ENCODE measurements around the gene RNF111. TPM values are rescaled to one million over a fixed set of nuclear protein-coding genes. Genes with fewer than 3 reads are reported as not detected.

Gene RNF111
- total and polyA plus RNA-seq, 9 of the 15 experiments (the other 6 are each of a cell fraction or from before 2014, with no cell fraction given), result 7.9 to 26.0 (median 14.4) TPM

GRCh38 chr15:58983261-58983660, 4.2 kb upstream of the RNF111 start:
- 2% methylated on average over 2 of the region's 2 CpGs for WGBS (ENCODE audit: insufficient coverage, low coverage, missing lambda C conversion rate)
- Histone ChIP-seq H3K36me3 (ENCODE audit: control insufficient read depth, insufficient read depth, low read length) (no peaks in the 10 kb centered on the region), H4K20me1 (replicated peaks; ENCODE audit: control insufficient read depth, insufficient read depth, low read length) (peaks cover 3% of the 10 kb centered on the region), H3K4me3 (no peak overlapping the region), H3K79me2 (ENCODE audit: control insufficient read depth, insufficient read depth, low read length) (peaks cover 11% of the 10 kb centered on the region), H3K9me3 (replicated peaks; ENCODE audit: control insufficient read depth, insufficient read depth, low read depth, low read length) (no peaks in the 10 kb centered on the region), H3K9me1 (ENCODE audit: control insufficient read depth, insufficient read depth, low read length) (no peaks in the 10 kb centered on the region), H3K27ac (ENCODE audit: extremely low read depth, low read depth, low read length) (no peak overlapping the region), H3K9ac (ENCODE audit: insufficient read depth in 1 of 2, low read depth in 2 of 2, low read length in 2 of 2) (no peak overlapping the region), H3K4me1 (replicated peaks in 1 of 2; ENCODE audit: control insufficient read depth in 2 of 2, insufficient read depth in 2 of 2, low read length in 2 of 2) (0 out of 5 replicates have a peak, but pooled peaks cover 0 to 3% of the 10 kb centered on the region in 2 experiments), H3K27me3 (ENCODE audit: control insufficient read depth in 2 of 2, insufficient read depth in 2 of 2, low read length in 2 of 2) (no peaks in the 10 kb centered on the region; a peak in 1 of 5 replicates), H2AFZ (ENCODE audit: low read depth, low read length) (no peak overlapping the region), H3K4me2 (ENCODE audit: insufficient read depth, low read length) (no peak overlapping the region)
- intact Hi-C loops (cut with micrococcal nuclease) (no loop called here), in situ Hi-C loops (cut with MboI) (no loop called here)
- no TSS peak for BruUV-seq (replicated peaks)
- DNase-seq (ENCODE audit: extremely low read depth in 1 of 4, low spot score in 3 of 4) (no peak), FAIRE-seq (no peak), ATAC-seq (no peak)
- ChIA-PET POLR2A (no interaction called here), CTCF (ENCODE audit: low intra/inter-chr PET ratio) (interaction anchor here (0.6 kb wide), 1 partner anchor 298 kb away, joined by 3 read pairs; no protein-coding TSS in a partner anchor)
- TF ChIP-seq MTA2 (IDR thresholded peaks at IDR 0.05; ENCODE audit: low read depth) (no peak), GABPA (tag; conservative IDR thresholded peaks at IDR 0.05; ENCODE audit: low read depth) (no peak), HMG20A (CRISPR knock-in tag; conservative IDR thresholded peaks at IDR 0.05) (no peak), DPF2 (IDR thresholded peaks at IDR 0.05) (no peak), JUNB (CRISPR knock-in tag; conservative IDR thresholded peaks at IDR 0.05) (no peak), ZFP36 (IDR thresholded peaks at IDR 0.05; ENCODE audit: low read depth, low read length, partially characterized antibody) (no peak), ATF3 (IDR thresholded peaks at IDR 0.05) (no peak), ATF3 (CRISPR knock-in tag; conservative IDR thresholded peaks at IDR 0.05) (no peak), IFI16 (CRISPR knock-in tag; IDR thresholded peaks at IDR 0.05) (no peak), NEUROD1 (IDR thresholded peaks at IDR 0.05; ENCODE audit: borderline replicate concordance, low read depth, low read length, partially characterized antibody) (no peak), SMARCC2 (IDR thresholded peaks at IDR 0.05; ENCODE audit: low read depth) (no peak), ZHX1 (conservative IDR thresholded peaks at IDR 0.05; ENCODE audit: low read length) (no peak), MCM7 (IDR thresholded peaks at IDR 0.05) (no peak), XRCC5 (IDR thresholded peaks at IDR 0.05; ENCODE audit: low read depth, low read length) (no peak), ZNF134 (CRISPR knock-in tag; conservative IDR thresholded peaks at IDR 0.05) (no peak)

Data from K562 (cell line).